HG02588 (cell line): ENCODE measurements around the gene RETN.

Experiments used
- ATAC-seq: cut with Tn5 transposase; IDR thresholded peaks from one replicate; pipeline ENCODE4 v1.9.1; 2021; ENCODE audit warnings: mild to moderate bottlenecking, moderate library complexity; ENCODE audit not compliant: unreplicated experiment

Gene RETN

GRCh38 chr19:7657131-7657751, 11.6 kb upstream of the RETN start:
- ATAC-seq = no peak

- no peak for ATAC-seq
Observed at GRCh38 chr19:7658219-7658686, 10.6 kb upstream of the RETN start.

GRCh38 chr19:7661744-7662538, 6.9 kb upstream of the RETN start:
- no peak for ATAC-seq

GRCh38 chr19:7662657-7663056, 6.2 kb upstream of the RETN start:
- no peak for ATAC-seq

- no peak for ATAC-seq
Observed at GRCh38 chr19:7663706-7664105, 5.1 kb upstream of the RETN start.

GRCh38 chr19:7665076-7665475, 3.8 kb upstream of the RETN start:
- ATAC-seq = no peak

GRCh38 chr19:7669641-7670040, 792 bp downstream of the RETN start:
- ATAC-seq = no peak

- no peak for ATAC-seq
Observed at GRCh38 chr19:7670150-7670783, 1.4 kb downstream of the RETN start.

- no peak for ATAC-seq
Observed at GRCh38 chr19:7670790-7671189, 1.9 kb downstream of the RETN start.

- ATAC-seq = no peak
Observed at GRCh38 chr19:7672522-7672921, 3.7 kb downstream of the RETN start.

- ATAC-seq = no peak
Observed at GRCh38 chr19:7674010-7675005, 5.5 kb downstream of the RETN start.

GRCh38 chr19:7676376-7676775, 7.5 kb downstream of the RETN start:
- ATAC-seq = no peak

GRCh38 chr19:7676854-7677253, 8.0 kb downstream of the RETN start, which contains the start of gene MCEMP1:
TSS of gene MCEMP1 (plus strand) at chr19:7677090. CDS start at chr19:7677121, 31 bp downstream.
- no peak for ATAC-seq

GRCh38 chr19:7677669-7678311, 8.9 kb downstream of the RETN start:
- ATAC-seq = no peak

- ATAC-seq = no peak
Observed at GRCh38 chr19:7678971-7679751, 10.3 kb downstream of the RETN start.

GRCh38 chr19:7679771-7680605, 11.1 kb downstream of the RETN start:
- no peak for ATAC-seq

GRCh38 chr19:7680606-7681339, 11.9 kb downstream of the RETN start, which contains the start of gene TRAPPC5:
TSS of gene TRAPPC5 (plus strand) at chr19:7680833. CDS start at chr19:7682254, 1,421 bp downstream.
- ATAC-seq = no peak
